Measurements from ENCODE around the gene PTPRD.

The PTPRD gene

GRCh38 chr9:10260501-10260900 is 352.3 kb downstream of the PTPRD start:
- no peak for DNase-seq

DNA sequence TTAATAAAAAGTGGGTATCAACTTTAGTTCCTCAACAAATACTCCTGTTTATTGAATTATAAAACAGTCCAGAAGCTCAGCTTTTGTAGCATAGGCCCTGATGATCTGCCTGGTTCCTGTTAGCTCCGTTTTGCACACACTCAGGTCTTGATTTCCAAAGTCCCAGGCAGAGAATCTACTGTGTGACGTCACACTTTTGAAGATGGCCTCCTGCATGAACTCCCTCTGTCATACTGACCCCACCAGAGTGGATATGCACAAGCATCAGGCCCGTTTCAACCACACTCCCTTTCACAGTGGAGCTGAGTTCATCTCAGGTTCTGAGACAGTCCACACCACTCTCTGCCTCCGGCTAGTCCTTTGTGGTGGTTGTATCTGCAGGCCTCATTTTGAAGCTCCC is 353.1 kb downstream of the PTPRD start:
- DNase-seq, result no peak

DNA sequence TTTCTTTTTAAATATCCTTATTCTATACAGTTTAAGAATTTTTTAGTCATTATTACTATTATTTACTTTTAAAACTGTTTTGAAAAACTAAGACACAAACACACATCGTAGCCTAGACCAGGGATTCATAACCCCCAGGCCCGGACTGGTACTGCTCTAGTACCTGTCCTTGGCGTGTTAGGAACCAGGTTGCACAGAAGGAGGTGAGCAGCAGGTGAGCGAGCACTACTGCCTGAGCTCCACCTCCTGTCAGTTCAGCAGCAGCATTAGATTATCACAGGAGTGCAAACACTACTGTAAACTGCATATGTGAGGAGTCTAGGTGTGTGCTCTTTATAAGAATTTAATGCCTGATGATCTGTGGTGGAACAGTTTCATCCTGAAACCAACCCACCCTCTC is 357.0 kb downstream of the PTPRD start:
- no peak for DNase-seq

DNA sequence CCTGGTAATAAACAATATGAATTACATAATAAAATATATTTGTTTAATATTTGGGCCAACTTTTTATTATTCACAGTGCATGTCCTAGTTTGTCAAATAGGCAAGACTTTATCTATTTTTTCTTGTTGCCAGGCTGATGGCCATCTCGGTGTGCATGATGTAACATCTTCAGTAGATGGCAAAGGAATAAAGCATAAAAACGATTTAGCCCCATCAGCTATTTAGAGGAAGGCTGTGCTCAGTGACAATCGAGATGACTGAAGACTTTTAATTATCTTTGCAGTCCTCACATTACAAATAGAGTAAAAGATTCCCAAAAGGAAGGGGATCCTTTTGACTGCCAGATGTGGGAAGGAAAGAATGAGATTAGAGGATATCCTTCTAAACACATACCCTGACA is 358.5 kb downstream of the PTPRD start:
- DNase-seq, result no peak

- DNase-seq, result no peak
Observed at GRCh38 chr9:10253341-10253740, 359.5 kb downstream of the PTPRD start.

- no peak for DNase-seq
Observed at GRCh38 chr9:10252174-10252573, 360.6 kb downstream of the PTPRD start.

GRCh38 chr9:10251490-10251889 is 361.3 kb downstream of the PTPRD start:
- no peak for DNase-seq

DNA sequence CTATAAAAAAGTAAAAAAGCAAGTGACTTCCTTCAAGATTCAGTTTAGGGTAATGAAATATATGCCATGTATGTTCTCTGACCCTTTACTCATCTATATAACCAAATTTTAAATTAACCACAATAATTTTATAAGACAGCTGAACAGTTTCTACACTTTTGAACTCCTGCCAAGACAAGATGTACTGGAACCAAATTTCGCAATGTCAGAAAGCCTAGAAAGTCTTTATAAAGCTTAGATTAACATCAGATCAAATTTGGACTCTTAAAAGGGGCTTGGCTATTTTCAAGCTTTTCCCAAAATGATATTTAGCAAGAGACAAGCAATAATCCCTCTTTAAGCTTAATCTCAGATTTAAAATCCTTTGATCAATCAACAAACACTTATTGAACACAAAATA is 362.6 kb downstream of the PTPRD start:
- DNase-seq, result no peak

DNA sequence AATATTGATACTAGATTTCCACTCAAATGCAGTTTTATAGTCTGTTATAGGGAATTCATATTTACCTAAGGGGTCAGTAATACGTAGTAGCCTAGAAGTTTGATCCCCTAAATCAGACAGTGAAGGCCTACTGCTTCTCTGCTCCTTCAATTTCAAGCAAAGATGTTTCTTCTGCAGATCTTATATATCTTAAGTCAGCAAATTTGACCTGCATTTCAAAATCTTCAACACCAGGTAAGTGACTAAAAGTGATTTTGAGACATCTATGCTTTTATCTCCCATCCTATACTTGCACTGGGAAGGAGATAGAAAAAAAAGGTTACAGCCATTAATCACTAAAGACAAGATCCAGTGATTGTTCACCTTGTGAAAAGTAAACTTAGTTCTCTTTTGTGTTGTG is 363.9 kb downstream of the PTPRD start:
- DNase-seq, result no peak

DNA sequence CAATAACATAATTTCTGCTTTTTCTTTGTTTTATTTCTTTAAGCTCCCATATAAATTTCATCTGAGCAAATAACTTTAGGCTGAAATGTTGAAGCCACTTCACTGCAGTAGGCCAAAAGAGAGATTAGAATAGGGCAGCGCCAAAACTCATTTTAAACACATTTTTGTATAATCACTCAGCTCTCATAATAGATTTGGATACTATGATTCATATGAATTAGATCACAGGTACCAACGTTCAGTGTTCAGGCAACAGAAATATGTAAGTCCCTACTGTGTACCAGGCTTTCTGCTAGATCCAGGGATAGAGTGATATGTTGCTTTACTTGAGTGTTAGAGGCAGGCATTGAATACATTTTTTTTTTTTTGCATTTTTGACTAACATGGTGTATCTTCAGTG is 370.5 kb downstream of the PTPRD start:
- DNase-seq, result no peak

- no peak for DNase-seq
Observed at GRCh38 chr9:10238087-10238486, 374.7 kb downstream of the PTPRD start.

- no peak for DNase-seq
Observed at GRCh38 chr9:10237584-10237983, 375.2 kb downstream of the PTPRD start.

DNA sequence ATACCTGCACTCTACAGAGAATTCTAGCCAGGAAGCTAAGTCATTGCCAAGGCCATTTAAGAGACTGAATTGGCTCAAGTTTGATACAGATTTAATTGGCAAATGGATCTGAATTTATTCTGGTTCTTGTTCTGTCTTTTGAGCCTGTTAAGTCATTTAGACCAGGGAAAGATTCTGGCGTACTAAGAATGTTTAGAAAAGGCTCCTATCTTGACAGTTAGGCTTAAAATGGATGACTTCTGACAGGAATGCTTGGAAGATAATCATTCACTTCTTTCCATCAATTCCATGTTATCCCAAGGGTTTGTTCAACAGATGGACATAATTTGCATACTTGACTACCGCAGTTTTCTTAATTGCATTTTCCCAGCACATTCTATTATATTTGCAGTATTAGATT is 376.6 kb downstream of the PTPRD start:
- DNase-seq, result no peak

- DNase-seq, result no peak
Observed at GRCh38 chr9:10235376-10235775, 377.4 kb downstream of the PTPRD start.

DNA sequence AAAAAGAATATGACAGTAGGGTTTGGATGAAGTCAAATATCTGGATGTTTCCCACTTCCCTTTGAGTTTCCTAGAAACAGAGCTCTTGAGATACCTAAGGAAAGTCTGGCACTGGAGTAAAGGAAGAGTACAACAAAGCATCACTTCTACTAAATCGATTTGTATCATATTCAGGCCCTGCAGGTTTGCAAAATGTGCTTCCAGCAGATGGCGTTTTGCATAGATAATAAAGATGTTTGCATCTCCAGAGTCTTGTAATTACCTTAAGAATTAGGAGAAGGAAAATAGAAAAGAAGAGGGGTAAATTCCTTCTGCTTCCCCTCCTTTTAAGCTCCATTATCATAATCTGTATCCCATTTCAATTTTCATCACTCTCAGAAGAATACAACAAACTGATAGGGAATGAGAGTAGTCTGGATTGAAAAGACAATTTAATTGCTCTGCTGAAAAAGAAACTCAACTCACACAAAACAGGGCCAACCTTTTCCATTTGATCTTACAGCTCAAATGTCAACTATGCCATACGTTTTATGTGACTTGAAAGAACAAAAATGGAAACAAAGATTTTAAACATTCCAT is 380.4 kb downstream of the PTPRD start:
- no peak for DNase-seq

GRCh38 chr9:10230512-10230911 is 382.3 kb downstream of the PTPRD start:
- DNase-seq, result no peak

GRCh38 chr9:10228082-10228481 is 384.7 kb downstream of the PTPRD start:
- DNase-seq, result no peak

DNA sequence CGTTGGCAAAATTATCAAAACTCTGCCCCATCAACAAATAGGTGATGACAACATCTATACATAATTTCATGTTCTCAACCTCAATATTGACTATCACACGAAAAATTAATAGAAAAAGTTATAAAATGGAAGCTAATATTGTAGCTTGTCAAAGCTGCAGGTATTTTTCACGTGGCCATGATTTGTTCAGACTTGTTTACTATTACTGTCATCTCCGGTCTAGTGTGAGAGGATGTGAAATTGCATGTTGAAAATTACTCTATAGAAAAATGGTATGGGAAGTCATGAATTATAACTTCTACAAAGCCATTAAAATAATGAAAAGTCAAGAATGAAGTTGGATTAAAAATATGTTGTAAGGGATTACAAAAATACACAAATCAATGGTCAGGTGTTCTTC is 385.8 kb downstream of the PTPRD start:
- no peak for DNase-seq

DNA sequence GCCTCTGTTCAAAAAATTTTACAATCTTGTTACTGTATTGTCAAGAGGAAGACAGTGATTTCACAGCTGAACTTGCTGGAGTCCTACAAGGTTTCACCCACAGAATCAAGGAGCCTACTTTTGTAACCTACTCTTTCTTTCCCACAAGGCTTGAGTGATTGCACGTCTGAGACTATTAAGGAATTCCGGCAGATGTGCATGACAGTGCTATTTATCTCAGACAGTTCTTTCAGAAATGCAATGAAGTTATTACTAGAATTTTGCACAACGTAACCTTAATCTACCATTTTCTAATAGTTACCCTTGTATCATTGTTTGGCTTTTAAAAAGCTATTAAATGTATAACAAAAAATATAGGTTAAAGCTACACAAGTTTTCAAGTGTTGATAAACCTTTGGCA is 400.1 kb downstream of the PTPRD start:
- DNase-seq, result no peak

- DNase-seq, result no peak
Observed at GRCh38 chr9:10208691-10209069, 404.1 kb downstream of the PTPRD start.

DNA sequence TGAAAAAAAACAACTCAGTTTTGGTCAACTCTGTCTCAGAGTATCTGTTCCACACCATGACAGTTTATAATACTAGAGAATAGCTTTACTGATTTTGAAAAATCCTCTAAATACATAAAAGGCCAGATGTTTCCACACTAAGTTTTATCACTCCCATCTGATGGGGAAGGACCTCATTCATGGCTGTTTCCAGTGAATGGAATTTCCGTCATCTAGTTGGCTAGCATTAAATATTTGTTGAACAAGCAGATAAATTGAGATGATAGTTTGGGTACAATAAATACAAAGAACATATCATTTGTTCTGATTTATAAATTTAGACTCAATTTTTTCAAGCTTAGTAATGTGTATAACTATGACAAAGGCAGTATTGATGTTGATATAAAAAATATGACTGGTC is 408.5 kb downstream of the PTPRD start:
- no peak for DNase-seq

- no peak for DNase-seq
Observed at GRCh38 chr9:10173561-10173960, 439.2 kb downstream of the PTPRD start.

GRCh38 chr9:10172476-10172875 is 440.3 kb downstream of the PTPRD start:
- no peak for DNase-seq

GRCh38 chr9:10168241-10168640 is 444.6 kb downstream of the PTPRD start:
- no peak for DNase-seq

- no peak for DNase-seq
Observed at GRCh38 chr9:10148796-10149195, 464.0 kb downstream of the PTPRD start.
